Mesenteric fat pad (tissue), 1 donor: ENCODE measurements around the gene LAMC2. TPM values are rescaled to one million over a fixed set of nuclear protein-coding genes. Genes with fewer than 3 reads are reported as not detected.
"Not testable (repeated sequence)": the region's sequence is repeated elsewhere in the genome, so short reads cannot be mapped to it uniquely, and the experiment has no call there.

Experiments used
- DNase-seq: peaks from one replicate; pipeline ENCODE4 v3.0.0-alpha.2; 2020; ENCODE audit warnings: low spot score
- long read RNA-seq: library from polyadenylated mRNA; unstranded; transcript quantifications from one replicate; pipeline ENCODE4 v2.0.0, GENCODE V29; 2020
- total RNA-seq: library from RNA; stranded (reverse); fragmentation: NEBNext Ultra II Directional; extraction: Animal tissue kit (Norgen Biotek cat#: 25700); gene quantifications from one replicate; pipeline ENCODE4 v1.2.1, GENCODE V29; 2021
- donor health status: DM: yes; HTN: yes; CAD: no.

The LAMC2 gene
- total RNA-seq = 1.0 TPM
- long read RNA-seq, partial matches to known transcripts = 5 of 6 reads
- long read RNA-seq, other reads (novel, unspliced or antisense) = 1 of 6 reads

- DNase-seq = no peak
Measured at GRCh38 chr1:183185941-183186490, at the start of gene LAMC2. Gene LAMC2 (plus strand): TSS chr1:183186264. CDS start chr1:183186353, 89 bp downstream.

- no peak for DNase-seq
Measured at GRCh38 chr1:183137782-183138181, 48.3 kb upstream of the LAMC2 start.

DNA sequence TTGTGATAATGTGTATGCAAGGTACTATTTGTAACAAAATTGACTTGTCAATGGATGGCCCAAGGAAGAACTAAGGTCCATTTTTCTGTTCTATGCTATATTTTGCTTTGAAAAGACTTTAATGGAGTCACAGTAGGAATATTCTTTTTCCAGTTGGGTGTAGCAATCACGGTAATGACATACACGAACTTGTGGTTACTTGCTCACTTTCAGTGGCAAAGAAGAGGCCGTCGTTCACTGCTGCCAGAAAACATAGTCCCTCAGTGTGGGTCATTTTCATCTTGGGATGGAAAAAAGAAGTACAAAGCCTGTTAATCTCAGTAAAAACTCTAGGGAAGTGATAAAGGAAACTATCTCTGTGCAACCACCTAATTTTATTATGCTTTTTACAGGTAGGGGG lies 47.8 kb upstream of the LAMC2 start:
- DNase-seq = no peak

DNA sequence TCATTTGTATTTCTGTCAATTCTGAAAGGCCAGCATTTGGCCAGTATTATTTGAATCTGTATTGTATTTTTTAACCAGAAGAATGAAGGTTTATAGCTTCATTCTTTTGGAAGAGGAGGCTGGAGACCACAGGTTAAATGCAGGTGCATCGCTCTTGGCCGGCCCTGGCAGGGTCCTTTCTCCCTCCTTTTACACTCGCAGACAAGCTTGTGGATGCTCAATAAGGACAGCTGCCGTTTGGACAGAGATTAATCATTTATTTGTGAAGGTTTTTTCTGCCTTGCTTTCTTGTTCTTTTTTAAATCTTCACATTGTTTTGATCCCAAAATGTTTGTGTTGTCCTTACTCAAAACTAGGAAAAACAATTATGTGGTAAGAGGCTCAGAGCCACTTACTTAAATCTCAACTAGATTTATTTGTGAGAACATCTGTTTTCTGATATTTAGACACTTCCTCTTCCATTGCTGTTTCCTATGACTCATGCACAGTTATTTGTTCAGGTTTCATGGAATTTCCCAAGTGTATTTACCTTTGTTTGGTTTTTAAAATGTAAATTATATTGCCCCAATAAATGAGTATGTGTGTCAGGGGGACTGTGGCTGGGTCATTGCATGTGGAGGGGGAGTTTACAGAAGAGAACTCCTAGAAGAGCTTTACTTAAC lies 46.7 kb upstream of the LAMC2 start:
- DNase-seq = no peak

DNA sequence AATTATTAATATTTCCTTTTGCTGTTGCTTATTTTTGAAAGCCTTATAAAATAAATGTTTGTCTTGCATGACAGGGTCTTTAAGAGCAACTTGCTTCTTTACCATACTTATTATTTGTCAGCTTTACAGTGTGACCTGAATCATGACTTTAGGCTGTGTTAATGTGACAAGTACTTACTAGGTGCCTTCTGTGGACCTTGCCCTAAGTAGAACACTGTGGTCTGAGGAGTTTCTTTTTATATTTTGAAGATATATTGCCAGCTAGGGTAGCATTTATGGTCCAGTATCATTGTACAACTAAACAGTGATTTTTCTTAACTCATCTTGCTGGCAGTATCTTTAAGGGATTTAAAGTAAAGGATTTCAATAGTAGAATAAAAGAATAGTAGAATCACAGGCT lies 45.4 kb upstream of the LAMC2 start:
- no peak for DNase-seq

DNA sequence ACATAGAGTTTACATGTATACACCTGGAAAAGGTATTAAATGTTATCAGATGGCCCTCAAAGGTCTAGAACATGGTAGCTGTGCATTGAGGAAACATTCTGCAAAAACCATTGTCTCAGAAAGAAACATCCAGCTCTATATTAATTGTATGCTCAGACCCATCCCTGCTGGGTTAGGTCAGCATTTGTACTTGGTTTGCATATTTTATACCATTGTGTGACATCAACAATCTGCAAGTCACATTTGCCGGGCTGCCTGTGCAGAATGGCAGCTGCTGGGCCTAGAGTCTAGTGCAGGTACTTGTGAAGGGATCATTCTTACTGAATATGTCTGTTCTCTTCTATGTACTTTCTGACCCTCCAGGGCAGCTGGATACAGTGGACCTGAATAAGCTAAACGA lies 43.9 kb upstream of the LAMC2 start:
- DNase-seq = no peak

DNA sequence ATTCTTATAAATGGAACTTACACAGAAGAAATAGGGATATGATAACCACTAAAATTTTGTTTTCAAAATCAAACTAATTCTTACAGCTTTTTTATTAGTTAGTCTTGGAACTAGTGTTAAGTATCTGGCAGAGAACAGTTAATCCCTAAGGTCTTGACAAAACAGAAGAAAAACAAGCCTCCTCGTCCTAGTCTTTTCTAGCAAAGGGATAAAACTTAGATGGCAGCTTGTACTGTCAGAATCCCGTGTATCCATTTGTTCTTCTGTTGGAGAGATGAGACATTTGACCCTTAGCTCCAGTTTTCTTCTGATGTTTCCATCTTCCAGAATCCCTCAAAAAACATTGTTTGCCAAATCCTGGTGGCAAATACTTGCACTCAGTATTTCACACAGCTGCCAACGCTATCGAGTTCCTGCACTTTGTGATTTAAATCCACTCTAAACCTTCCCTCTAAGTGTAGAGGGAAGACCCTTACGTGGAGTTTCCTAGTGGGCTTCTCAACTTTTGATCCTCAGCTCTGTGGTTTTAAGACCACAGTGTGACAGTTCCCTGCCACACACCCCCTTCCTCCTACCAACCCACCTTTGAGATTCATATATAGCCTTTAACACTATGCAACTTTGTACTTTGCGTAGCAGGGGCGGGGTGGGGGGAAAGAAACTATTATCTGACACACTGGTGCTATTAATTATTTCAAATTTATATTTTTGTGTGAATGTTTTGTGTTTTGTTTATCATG lies 42.3 kb upstream of the LAMC2 start:
- no peak for DNase-seq

- DNase-seq = no peak
Measured at GRCh38 chr1:183144752-183145151, 41.3 kb upstream of the LAMC2 start.

DNA sequence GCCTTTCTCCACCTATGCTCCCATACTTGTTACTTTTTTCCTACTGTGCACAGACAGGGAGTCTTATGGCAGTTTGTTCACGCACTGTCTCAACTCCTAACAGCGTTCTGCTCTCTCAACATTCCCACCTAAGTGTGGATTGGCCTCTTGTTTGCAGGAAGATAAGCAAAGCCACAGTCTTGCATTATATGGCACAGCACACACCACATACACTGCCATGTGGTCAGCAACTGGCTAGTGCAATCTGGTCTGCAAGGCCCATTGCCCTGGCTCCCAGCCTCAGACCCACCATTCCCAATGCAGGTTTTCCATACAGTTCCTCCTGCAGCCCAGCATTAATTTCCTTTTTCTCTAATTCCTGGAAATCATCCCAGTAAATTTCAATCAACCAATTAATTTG lies 38.3 kb upstream of the LAMC2 start:
- no peak for DNase-seq

GRCh38 chr1:183148599-183148998 lies 37.5 kb upstream of the LAMC2 start:
- no peak for DNase-seq

DNA sequence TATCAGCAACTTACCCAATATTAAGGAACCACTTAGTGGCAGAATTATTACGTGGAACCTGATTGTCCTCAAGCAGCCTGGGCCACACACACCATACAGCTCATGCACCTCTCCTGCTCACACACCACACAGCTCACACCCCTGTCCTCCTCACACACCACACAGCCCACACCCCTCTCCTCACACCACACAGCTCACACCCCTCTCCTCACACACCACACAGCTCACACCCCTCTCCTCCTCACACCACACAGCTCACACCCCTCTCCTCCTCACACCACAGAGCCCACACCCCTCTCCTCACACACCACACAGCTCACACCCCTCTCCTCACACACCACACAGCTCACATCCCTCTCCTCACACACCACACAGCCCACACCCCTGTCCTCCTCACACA lies 36.8 kb upstream of the LAMC2 start:
- DNase-seq = no peak

DNA sequence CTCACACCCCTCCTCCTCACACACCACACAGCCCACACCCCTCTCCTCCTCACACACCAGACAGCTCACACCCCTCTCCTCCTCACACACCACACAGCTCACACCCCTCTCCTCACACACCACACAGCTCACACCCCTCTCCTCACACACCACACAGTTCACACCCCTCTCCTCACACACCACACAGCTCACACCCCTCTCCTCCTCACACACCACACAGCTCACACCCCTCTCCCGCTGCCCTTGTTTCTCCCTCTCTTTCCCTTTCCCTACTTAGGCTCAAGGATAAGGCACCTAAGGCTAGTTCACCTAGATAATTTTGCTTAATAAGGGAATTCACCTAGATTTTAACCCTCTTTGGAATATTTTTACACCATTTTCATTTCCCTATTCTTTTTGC lies 36.0 kb upstream of the LAMC2 start:
- not testable (repeated sequence) for DNase-seq

GRCh38 chr1:183150445-183150844 lies 35.6 kb upstream of the LAMC2 start:
- no peak for DNase-seq

- no peak for DNase-seq
Measured at GRCh38 chr1:183152180-183152579, 33.9 kb upstream of the LAMC2 start.

GRCh38 chr1:183155939-183156338 lies 30.1 kb upstream of the LAMC2 start:
- no peak for DNase-seq

DNA sequence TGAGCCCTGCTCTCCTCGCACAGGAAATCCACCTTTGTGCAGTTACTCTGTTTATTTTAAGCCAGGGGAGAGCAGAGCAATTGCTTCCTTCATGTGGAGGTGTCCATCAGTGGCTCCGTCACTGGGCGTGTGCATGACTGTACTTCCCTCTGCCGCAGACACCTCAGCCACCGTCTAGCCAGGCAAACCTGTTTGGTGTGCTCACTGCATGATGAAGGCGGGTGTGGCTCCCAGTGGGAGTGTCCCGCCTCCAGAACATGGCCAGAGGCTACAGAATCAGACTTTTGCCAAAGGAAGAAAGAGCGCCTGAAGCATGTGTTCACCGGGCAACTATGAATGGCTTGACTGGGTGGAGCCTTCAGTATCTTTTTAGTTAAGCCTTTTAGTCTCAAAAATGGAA lies 26.1 kb upstream of the LAMC2 start:
- no peak for DNase-seq

DNA sequence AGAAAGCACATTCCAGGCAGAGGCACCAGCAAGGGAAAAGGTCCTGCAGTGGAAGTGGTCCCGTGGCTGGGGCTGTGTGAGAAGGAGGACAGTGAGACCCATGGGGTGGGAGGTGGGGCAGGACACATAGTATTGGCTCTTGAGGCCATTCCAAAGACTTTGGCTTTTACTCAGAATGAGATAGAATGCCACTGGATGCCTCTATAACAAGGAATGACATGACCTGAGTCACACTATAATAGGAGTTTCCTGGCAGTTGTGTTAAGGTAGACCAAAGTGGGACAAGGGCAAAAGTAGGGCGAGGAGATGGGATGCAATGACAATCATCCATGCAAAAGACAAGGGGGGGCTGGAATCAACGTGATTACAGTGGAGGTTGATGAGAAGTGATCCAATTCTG lies 24.7 kb upstream of the LAMC2 start:
- DNase-seq = no peak

DNA sequence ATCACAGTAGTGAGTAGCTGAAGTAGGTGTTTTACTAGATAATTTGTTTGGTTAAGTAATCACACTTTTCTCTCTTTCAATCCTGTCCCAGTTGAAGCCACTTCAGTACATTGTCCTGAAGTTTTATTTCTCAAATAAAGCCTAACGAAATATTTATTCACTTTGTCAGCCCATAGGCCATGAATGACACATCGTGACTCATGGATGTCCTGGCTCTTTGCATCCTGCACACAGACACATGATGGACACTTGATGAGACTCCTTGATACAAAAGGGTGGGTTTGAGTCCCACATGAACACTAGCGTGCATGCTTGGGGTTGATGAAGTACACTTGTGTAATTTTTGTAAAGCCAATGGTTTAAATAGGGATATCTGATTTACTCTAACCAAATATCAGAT lies 22.7 kb upstream of the LAMC2 start:
- DNase-seq = no peak

DNA sequence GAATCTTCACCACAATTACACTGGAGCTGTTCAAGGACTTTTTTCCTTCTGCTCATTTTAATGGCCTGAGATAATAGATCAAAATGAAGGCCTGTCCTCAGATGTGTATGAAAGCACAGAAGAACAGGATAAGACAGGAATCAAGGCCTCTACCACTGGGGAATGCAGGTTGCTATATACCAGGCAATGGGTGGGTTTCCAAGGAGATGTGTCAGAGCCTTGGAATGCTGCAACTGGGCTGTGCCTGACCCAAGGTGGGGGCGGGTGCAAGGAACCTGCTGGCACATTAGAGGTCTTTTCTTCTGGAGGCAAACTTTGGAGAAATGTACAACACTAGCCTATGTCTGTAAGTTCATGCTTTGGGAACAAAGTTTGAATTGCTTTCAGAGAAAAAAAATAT lies 21.7 kb upstream of the LAMC2 start:
- DNase-seq = no peak

GRCh38 chr1:183164963-183165362 lies 21.1 kb upstream of the LAMC2 start:
- no peak for DNase-seq

- no peak for DNase-seq
Measured at GRCh38 chr1:183165456-183165855, 20.6 kb upstream of the LAMC2 start.

GRCh38 chr1:183166454-183166853 lies 19.6 kb upstream of the LAMC2 start:
- no peak for DNase-seq

DNA sequence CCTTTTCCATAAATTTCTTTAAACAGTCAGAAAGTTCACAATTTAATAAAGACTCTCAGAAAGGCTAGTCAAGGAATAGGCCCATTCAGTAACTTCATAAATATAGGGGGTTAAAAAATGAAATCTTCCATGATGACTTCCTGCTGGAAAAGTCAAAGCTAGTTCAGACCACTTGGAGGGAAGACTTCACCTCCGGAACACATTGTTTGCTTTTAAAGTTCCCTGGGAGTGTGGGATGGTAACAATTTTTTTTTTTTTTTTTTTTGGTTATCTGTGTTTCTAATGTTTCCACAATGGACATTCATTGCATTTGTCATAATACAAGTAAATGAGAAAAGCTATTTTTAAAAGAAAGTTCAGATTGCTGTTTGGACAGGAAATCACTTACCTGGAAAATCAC lies 18.4 kb upstream of the LAMC2 start:
- no peak for DNase-seq
